Measurements from ENCODE around the gene SELENOH. TPM values are rescaled to one million over a fixed set of nuclear protein-coding genes. Genes with fewer than 3 reads are reported as not detected.

SELENOH gene
- total and polyA plus RNA-seq, 9 of the 15 experiments (the other 6 are each of a cell fraction or from before 2014, with no cell fraction given): 16.6 to 299 (median 118) TPM

- no peaks in the 10 kb centered on the region for H3K27me3 ChIP-seq (ENCODE audit: control insufficient read depth in 2 of 2, insufficient read depth in 2 of 2, low read length in 2 of 2)
- in situ Hi-C loops (cut with MboI): no loop called here
- peaks cover 74% of the 10 kb centered on the region for H3K79me2 ChIP-seq (ENCODE audit: control insufficient read depth, insufficient read depth, low read length)
- peak overlapping the region; percentile 64 for H3K4me2 ChIP-seq (ENCODE audit: insufficient read depth, low read length)
- peaks cover 15 to 21% of the 10 kb centered on the region in 2 experiments for H3K4me1 ChIP-seq (replicated peaks in 1 of 2; ENCODE audit: control insufficient read depth in 2 of 2, insufficient read depth in 2 of 2, low read length in 2 of 2)
- H2AFZ ChIP-seq (ENCODE audit: low read depth, low read length): no peak overlapping the region; the same call in 1 of the 2 replicates
- peak overlapping the region; percentile 81 for H3K27ac ChIP-seq (ENCODE audit: extremely low read depth, low read depth, low read length)
- WGBS (ENCODE audit: insufficient coverage, low coverage, missing lambda C conversion rate): 27% methylated on average over 3 of the region's 3 CpGs
- H3K9ac ChIP-seq (ENCODE audit: insufficient read depth in 1 of 2, low read depth in 2 of 2, low read length in 2 of 2): peak overlapping the region; percentile 47 to 76; a peak in 3 of 4 replicates
- no peak overlapping the region for H3K4me3 ChIP-seq
- DNase-seq (ENCODE audit: extremely low read depth in 1 of 4, low spot score in 3 of 4) (peak in 2 of 4 experiments; percentile 62 to 84), ATAC-seq (peak; percentile 92), FAIRE-seq (peak; percentile 93)
- intact Hi-C loops (cut with micrococcal nuclease): no loop called here
- H3K36me3 ChIP-seq (ENCODE audit: control insufficient read depth, insufficient read depth, low read length): peaks cover 90% of the 10 kb centered on the region
- peaks cover 7% of the 10 kb centered on the region for H4K20me1 ChIP-seq (replicated peaks; ENCODE audit: control insufficient read depth, insufficient read depth, low read length)
- ChIA-PET CTCF (ENCODE audit: low intra/inter-chr PET ratio) (no interaction called here), POLR2A (interaction anchor here (0.6 to 0.9 kb wide), 5 partner anchors 8 to 24 kb away, joined by 3 to 4 read pairs (median 3); partner anchors contain the start of genes MED19 and TMX2)
- BruUV-seq (replicated peaks): no TSS peak
- no peaks in the 10 kb centered on the region for H3K9me3 ChIP-seq (replicated peaks; ENCODE audit: control insufficient read depth, insufficient read depth, low read depth, low read length)
- no peaks in the 10 kb centered on the region for H3K9me1 ChIP-seq (ENCODE audit: control insufficient read depth, insufficient read depth, low read length)
- TF ChIP-seq PKNOX1 (IDR thresholded peaks at IDR 0.05) (peak; percentile 67), BACH1 (tag; IDR thresholded peaks at IDR 0.05) (0 out of 2 replicates have a peak, but pooled peaks have one; percentile 21), ELF4 (CRISPR knock-in tag; IDR thresholded peaks at IDR 0.05) (0 out of 2 replicates have a peak, but pooled peaks have one; percentile 39), CEBPG (CRISPR knock-in tag; IDR thresholded peaks at IDR 0.05) (peak; percentile 85), CEBPG (tag; conservative IDR thresholded peaks at IDR 0.05 in 1 of 2, IDR thresholded peaks at IDR 0.05 in 1 of 2) (no peak), CBFA2T3 (IDR thresholded peaks at IDR 0.05) (peak; percentile 50), MEF2D (tag; conservative IDR thresholded peaks at IDR 0.05; ENCODE audit: low read depth) (0 out of 2 replicates have a peak, but pooled peaks have one; percentile 21), RBFOX2 (IDR thresholded peaks at IDR 0.05; ENCODE audit: low read depth, low read length) (no peak), VEZF1 (CRISPR knock-in tag; IDR thresholded peaks at IDR 0.05) (peak; percentile 83), KLF6 (CRISPR knock-in tag; IDR thresholded peaks at IDR 0.05; ENCODE audit: borderline replicate concordance) (peak; percentile 17; the same call in 1 of the 2 replicates), NCOA2 (IDR thresholded peaks at IDR 0.05; ENCODE audit: partially characterized antibody in 2 of 2) (no peak), SOX6 (IDR thresholded peaks at IDR 0.05) (peak; percentile 79), SMARCA4 (IDR thresholded peaks at IDR 0.05) (peak; percentile 50), TOE1 (IDR thresholded peaks at IDR 0.05; ENCODE audit: borderline replicate concordance) (0 out of 2 replicates have a peak, but pooled peaks have one; percentile 59), TOE1 (CRISPR knock-in tag; IDR thresholded peaks at IDR 0.05; ENCODE audit: borderline replicate concordance, low read depth) (no peak), NRF1 (conservative IDR thresholded peaks at IDR 0.05 in 1 of 2, IDR thresholded peaks at IDR 0.05 in 1 of 2) (peak; percentile 62 to 66), DDX20 (tag; IDR thresholded peaks at IDR 0.05; ENCODE audit: low read depth) (no peak), HLTF (IDR thresholded peaks at IDR 0.05) (no peak), EP300 (IDR thresholded peaks at IDR 0.05; ENCODE audit: low read length) (peak; percentile 77), TEAD1 (CRISPR knock-in tag; IDR thresholded peaks at IDR 0.05) (0 out of 4 replicates have a peak, but pooled peaks have one; percentile 20 to 31), TRIM24 (IDR thresholded peaks at IDR 0.05) (0 out of 4 replicates have a peak, but pooled peaks of 1 of the 2 experiments have one; percentile 20), ZNF778 (CRISPR knock-in tag; IDR thresholded peaks at IDR 0.05) (no peak)
Observed at GRCh38 chr11:57735619-57736298, 5.5 kb upstream of the SELENOH start.

Data from K562 (cell line).